ENCODE data around the gene VEPH1.

GRCh38 chr3:157494581-157495281 is 8.5 kb downstream of the VEPH1 start:
- no peak for TF ChIP-seq CTCF (IDR thresholded peaks at IDR 0.05; ENCODE audit: low read depth, low read length, poor library complexity, severe bottlenecking)
- no peak for TF ChIP-seq EZH2phosphoT487 (IDR thresholded peaks at IDR 0.05; ENCODE audit: borderline replicate concordance, low read length)

All from DOHH2 (cell line).